ENCODE results near the gene TMEM26. TPM values are rescaled to one million over a fixed set of nuclear protein-coding genes. Genes with fewer than 3 reads are reported as not detected.

TMEM26 gene
- total RNA-seq, 1 donor from 2014 or later: 1.0 TPM

GRCh38 chr10:61451357-61451756 lies 1.8 kb downstream of the TMEM26 start:
- Mint-ChIP-seq H3K4me1 (ENCODE audit: low read depth) (peaks cover 28% of the 10 kb centered on the region), H3K4me3 (ENCODE audit: unreplicated experiment) (no peak overlapping the region), H3K27ac (ENCODE audit: unreplicated experiment) (no peak overlapping the region), H3K27me3 (ENCODE audit: low read depth) (peaks cover 6% of the 10 kb centered on the region), H3K36me3 (ENCODE audit: low read depth) (no peaks in the 10 kb centered on the region), H3K9me3 (ENCODE audit: low read depth) (no peaks in the 10 kb centered on the region)
- no peak for DNase-seq (ENCODE audit: low spot score)
- no peak for TF ChIP-seq CTCF (IDR thresholded peaks at IDR 0.05)

- H3K36me3 Mint-ChIP-seq (ENCODE audit: low read depth): no peaks in the 10 kb centered on the region
- no peak overlapping the region for H3K27ac Mint-ChIP-seq (ENCODE audit: unreplicated experiment)
- no peak for DNase-seq (ENCODE audit: low spot score)
- H3K27me3 Mint-ChIP-seq (ENCODE audit: low read depth): peaks cover 4% of the 10 kb centered on the region
- no peak overlapping the region for H3K4me3 Mint-ChIP-seq (ENCODE audit: unreplicated experiment)
- H3K9me3 Mint-ChIP-seq (ENCODE audit: low read depth): no peaks in the 10 kb centered on the region
- TF ChIP-seq CTCF (IDR thresholded peaks at IDR 0.05): no peak
- peaks cover 24% of the 10 kb centered on the region for H3K4me1 Mint-ChIP-seq (ENCODE audit: low read depth)
Observed at GRCh38 chr10:61448841-61449600, 4.2 kb downstream of the TMEM26 start.

- H3K27me3 Mint-ChIP-seq (ENCODE audit: low read depth): peaks cover 4% of the 10 kb centered on the region
- H3K36me3 Mint-ChIP-seq (ENCODE audit: low read depth): no peaks in the 10 kb centered on the region
- TF ChIP-seq CTCF (IDR thresholded peaks at IDR 0.05): no peak
- H3K4me3 Mint-ChIP-seq (ENCODE audit: unreplicated experiment): no peak overlapping the region
- no peak overlapping the region for H3K27ac Mint-ChIP-seq (ENCODE audit: unreplicated experiment)
- no peak for DNase-seq (ENCODE audit: low spot score)
- H3K4me1 Mint-ChIP-seq (ENCODE audit: low read depth): peaks cover 19% of the 10 kb centered on the region
- H3K9me3 Mint-ChIP-seq (ENCODE audit: low read depth): no peaks in the 10 kb centered on the region
Observed at GRCh38 chr10:61448091-61448490, 5.1 kb downstream of the TMEM26 start.

- H3K36me3 Mint-ChIP-seq (ENCODE audit: low read depth): no peaks in the 10 kb centered on the region
- TF ChIP-seq CTCF (IDR thresholded peaks at IDR 0.05): no peak
- peaks cover 2% of the 10 kb centered on the region for H3K4me1 Mint-ChIP-seq (ENCODE audit: low read depth)
- H3K27me3 Mint-ChIP-seq (ENCODE audit: low read depth): no peaks in the 10 kb centered on the region
- no peak overlapping the region for H3K27ac Mint-ChIP-seq (ENCODE audit: unreplicated experiment)
- H3K4me3 Mint-ChIP-seq (ENCODE audit: unreplicated experiment): no peak overlapping the region
- no peak for DNase-seq (ENCODE audit: low spot score)
- no peaks in the 10 kb centered on the region for H3K9me3 Mint-ChIP-seq (ENCODE audit: low read depth)
Observed at GRCh38 chr10:61439058-61439609, 14.0 kb downstream of the TMEM26 start.

GRCh38 chr10:61438141-61438988 lies 14.8 kb downstream of the TMEM26 start:
- no peak overlapping the region for H3K27ac Mint-ChIP-seq (ENCODE audit: unreplicated experiment)
- DNase-seq (ENCODE audit: low spot score): no peak
- H3K4me1 Mint-ChIP-seq (ENCODE audit: low read depth): peaks cover 2% of the 10 kb centered on the region
- H3K4me3 Mint-ChIP-seq (ENCODE audit: unreplicated experiment): no peak overlapping the region
- no peak for TF ChIP-seq CTCF (IDR thresholded peaks at IDR 0.05)
- peaks cover under 1% of the 10 kb centered on the region for H3K9me3 Mint-ChIP-seq (ENCODE audit: low read depth)
- H3K27me3 Mint-ChIP-seq (ENCODE audit: low read depth): no peaks in the 10 kb centered on the region
- no peaks in the 10 kb centered on the region for H3K36me3 Mint-ChIP-seq (ENCODE audit: low read depth)
